ENCODE results near the gene CMKLR1. TPM values are rescaled to one million over a fixed set of nuclear protein-coding genes. Genes with fewer than 3 reads are reported as not detected.

The CMKLR1 gene
- not detected in 2 replicates for total RNA-seq

DNA sequence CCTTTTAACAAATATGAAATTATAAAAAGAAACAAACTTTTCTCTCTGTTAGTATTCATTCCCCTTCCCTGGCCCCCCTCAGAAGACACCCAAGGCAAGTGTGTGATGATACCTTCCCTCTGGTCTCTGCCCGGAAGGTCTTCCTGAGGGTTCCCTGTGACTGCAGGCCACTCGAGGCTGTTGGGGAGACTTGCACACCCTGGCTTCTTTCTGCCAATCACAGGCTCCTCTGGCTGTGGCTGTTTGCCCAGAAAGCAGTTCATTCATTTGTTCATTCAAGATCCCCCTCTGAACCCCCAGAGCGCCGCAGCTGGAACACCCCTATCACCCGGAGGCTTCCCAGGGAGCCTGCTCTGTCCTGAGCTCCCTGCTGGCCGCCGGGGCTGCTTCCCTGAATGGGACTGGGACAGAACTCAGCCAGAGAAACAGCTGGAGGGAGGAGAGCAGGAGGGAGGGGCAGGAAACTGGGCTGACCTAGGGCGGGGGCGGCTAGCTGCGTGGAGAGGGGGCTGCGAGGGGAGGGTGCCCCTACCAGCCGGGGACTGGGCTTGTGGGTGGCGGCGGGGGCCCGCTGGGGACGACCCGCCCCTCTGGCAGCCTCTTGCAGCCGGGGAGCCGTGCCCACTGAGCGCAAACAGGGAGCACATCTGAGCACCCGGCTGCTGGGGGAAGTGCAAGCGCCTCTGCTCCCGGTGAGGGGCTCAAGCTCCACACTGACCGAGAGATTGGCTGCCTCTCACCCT, at the start of gene CMKLR1:
Gene CMKLR1, minus strand, starts transcription at position 397 of the 743 bp plus-strand sequence. CDS start 45,720 bp downstream, outside the sequence.

Other genes starting within 250 kb of the CMKLR1 start
- 0.28 TPM in 1 of 2 replicates, not detected in the other for gene WSCD2, start 210.0 kb downstream of the CMKLR1 start, total RNA-seq
- gene FICD, start 176.0 kb upstream of the CMKLR1 start, total RNA-seq = 0.70 and 3.7 TPM in 2 replicates
- gene SART3, start 221.9 kb upstream of the CMKLR1 start, total RNA-seq = 38.4 and 43.1 TPM in 2 replicates
- 80.0 and 109 TPM in 2 replicates for gene ISCU, start 223.3 kb upstream of the CMKLR1 start, total RNA-seq